Fibroblast of skin of scalp (primary cell): Measurements from ENCODE around the gene NSD1.
"Not testable (repeated sequence)": the region's sequence is repeated elsewhere in the genome, so short reads cannot be mapped to it uniquely, and the experiment has no call there.

Experiments
- DNase-seq: peaks from one replicate; pipeline ENCODE4 v3.0.0-alpha.2; 2013

NSD1 gene

DNA sequence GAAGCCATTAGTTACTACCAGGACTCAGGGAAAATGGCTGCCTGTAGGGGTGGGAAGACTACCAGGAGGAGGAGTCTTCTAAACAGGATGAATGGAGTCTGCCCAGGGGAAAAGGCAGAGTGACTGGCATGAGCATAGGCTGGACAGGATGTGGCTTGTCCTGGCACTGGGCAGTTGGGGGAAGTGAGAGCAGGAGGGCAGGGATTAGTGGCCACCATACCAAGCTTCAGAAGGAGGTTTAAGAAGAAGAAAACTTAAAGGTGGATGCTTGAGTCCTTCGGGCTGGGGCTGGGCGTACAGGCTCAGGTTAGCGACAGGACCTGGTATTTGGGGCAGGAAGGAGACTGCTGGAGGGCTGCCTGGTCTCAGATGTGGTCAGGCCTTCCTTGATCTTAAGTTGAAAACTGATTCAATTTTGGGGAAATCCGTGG lies 5.0 kb upstream of the NSD1 start:
- DNase-seq: no peak

DNA sequence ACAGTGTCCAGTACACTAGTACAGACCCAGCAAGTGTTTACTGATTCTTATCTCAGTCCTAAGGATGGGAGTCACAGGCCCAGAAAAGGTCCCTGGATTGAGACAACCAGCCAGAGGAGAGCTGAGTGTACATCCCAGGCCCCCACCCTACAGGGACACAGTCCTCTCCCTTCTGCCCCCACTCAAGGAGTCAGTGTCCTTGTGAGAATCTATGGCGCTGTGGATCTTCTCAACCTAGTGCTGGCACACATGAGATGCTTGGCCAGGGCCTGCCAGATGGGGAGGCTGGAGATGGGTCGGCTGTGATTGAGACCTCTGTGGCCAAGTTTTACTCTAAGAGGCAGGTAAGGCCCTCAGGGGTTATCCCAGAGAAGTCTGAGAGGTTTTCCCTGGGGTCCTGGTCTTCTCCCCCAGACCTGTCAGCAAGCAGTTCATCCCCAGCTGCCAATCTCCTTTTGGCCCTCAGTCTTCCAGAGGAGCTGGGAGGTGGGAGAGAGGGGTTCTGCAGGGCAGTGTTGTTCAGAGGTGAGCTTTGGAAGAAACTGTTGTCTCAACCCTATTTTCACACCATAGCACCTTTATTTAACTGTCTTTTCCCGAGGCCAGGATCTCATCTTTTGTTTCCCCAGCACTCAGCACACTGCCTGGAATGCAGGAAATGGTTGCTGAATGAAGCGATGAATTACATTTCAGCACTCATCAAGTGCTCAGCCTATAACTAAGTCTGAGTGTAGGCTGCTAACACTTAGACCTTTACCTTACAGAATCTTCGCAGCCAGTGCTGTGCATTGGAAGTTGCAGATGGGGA lies 3.2 kb upstream of the NSD1 start:
- peak; percentile 46 for DNase-seq

DNA sequence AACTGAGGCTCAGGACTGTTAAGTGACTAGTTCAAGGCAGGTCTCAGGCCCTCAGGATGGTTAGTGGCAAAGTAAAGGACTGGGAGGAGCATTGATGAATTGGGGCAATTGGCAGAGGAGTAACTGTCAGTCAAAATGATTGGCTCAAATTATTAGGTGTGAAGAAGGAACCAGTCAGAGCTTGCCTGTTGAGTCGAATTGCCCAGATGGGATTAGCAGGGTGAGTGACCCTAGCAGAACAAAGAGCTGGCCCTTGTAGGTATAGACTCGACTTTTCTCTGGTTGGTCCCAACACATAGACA lies 2.6 kb upstream of the NSD1 start:
- no peak for DNase-seq

DNA sequence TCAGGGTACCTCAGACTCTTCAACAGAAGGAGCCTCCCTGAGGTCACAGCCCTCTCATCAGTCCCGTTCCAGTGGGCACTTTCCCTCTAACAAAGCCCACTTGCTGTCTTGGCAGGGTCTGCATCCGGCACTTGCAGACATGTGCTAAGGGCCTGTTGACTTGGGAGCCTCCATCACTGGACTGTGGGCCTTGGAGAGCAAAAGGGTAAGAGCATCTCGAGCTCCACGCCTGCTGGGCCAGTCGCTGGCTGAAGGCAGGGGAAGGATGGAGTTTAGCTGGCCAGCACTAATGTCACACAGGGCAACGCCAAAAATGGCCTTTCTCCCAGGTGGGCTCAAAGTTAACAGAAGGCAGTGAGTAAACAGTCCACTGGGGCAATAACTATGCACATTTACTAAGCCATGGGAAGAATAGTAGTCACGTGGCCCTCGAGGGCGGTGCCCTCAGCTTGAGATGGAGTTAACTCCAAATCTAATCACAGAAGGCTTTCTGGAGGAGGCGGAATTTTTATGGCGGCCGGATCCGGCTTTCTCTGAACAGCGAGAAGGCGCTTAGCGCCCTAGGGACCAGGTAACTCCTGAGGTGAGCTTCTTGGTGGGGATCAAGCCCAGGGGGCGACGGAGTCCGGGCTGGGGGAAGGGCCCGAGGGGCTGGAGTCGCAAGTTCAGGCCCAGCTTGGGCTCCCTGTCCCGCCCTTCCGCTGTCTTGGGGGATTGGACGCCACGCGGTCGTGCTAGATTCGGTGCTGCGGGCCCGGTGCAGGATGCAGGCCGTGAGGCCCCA lies 2.0 kb upstream of the NSD1 start:
- no peak for DNase-seq

DNA sequence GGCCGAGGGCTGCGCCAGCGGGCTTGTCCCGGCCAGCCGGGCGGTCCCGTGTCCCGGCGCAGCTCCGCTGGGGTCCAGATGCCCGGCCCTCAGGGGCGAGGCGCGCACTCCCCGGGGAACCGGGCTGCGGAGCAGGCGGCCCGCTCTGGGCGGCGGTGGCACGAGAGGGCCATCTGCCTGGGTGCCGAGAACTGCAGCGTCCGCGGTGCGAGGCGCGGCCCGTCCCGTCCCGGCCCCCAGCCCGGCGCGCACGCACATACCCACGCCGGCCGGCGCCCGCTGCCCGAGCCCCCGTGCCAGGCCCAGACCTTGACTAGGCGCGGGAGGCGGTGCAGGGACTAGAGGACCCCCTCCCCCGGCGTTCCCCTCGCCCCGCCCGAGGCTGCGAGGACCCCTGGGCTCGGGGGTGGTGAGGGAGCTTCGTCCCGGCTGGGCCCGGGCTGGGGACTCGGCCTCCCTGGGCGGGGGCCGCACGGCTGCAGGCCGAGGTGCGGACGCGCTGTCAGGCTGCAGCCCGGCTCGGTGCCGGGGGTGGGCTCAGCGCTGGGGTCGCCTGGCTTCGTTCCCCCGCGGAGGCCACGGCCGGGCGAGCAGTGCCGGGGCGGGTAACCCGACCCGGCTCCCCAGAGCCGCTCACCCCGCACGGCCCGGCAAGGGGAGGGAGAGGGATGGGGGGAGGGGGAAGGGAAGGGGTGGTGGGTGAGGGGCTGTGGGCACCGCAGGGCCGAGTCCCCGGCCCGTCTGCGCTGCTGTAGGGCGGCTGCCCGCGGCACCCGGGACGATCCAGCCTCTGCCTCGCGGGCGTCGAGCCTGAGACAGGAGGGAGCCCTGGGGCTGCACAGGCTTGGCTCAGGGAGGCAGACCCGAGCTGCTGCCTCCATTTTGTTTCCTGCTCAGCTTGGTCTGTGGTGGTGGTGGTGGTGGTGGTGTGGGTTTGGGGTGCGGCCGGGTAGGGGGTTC lies 1.2 kb upstream of the NSD1 start:
- DNase-seq: peak; percentile 21

DNA sequence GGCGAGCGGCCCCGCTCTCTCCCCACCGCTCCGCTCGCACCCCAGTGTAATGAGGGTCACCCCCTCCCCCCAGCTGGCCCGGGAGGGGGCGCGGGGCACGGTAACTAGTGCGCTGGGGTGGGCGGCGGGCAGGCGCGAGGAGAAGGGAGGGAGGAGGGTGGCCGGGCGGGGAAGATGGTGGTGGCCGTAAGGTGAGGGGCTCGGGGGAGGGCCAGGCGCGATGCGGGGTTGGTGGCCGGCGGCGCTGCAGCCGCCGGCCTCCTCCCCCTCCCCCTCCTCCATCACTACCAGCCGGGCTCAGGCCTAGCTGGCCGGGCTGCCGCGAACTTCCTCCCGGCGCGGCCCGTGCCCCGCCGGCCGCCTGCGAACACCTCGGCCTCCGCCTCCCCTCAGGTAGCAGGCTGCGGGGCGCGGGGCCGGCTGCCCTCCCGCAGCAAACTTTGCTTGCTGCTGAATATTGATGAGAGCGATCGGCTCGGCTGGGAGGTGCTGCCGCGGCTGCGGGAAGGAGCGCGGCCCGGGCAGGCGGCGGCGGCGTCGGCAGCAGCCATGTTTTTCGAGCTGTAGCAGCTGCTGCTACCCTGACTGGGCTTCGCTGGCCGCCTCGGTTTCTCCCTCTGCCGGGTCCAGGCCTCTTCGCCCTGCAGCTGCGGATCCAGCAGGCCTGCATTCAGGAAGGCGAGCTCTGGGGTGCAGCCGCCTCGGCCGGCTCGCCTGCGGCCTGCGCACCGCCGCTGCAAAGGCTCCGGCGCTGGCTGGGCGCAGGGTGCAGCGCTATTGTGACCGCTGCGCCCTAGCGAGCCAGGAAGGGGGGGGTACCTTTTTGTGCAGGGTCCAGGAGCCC lies 502 bp downstream of the NSD1 start:
- DNase-seq: peak; percentile 55

DNA sequence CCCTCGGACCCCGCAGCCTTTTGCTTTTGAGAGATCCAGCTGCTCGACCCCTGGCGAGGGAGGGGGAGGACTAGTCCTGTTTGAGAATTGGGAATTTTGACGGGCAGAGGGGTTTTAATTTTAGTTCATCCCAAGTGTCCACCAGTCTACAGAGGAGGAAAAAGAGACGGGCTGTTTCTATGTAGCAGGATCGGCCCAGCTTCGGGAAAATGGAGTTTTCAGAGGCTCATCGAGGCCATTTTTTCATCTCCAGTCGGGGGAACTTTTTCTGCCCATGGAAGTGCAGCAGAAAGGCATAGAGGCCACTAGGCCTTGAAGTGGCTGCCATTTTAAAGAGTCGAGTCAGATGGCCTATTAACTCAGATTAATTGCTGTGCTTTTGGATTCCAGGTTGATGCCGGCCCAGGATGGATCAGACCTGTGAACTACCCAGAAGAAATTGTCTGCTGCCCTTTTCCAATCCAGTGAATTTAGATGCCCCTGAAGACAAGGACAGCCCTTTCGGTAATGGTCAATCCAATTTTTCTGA lies 1.2 kb downstream of the NSD1 start:
- no peak for DNase-seq

DNA sequence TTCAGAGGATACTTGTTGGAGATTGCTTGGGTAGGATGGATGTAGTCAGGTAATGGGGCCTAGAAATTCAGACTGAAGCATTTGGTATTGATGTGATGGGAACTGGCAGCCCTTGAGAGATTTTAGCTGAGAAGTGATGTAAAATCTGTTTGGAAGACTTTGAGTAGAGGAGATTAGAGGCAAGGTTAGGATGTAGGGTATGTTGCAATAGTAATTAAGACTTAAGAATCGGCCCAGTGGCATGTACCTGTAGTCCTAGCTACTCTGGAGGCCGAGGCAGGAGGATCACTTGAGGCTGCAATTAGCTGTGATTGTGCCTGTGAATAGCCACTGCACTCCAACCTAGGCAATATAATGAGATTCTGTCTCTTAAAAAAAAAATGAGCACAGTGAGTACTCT lies 6.7 kb downstream of the NSD1 start:
- no peak for DNase-seq

DNA sequence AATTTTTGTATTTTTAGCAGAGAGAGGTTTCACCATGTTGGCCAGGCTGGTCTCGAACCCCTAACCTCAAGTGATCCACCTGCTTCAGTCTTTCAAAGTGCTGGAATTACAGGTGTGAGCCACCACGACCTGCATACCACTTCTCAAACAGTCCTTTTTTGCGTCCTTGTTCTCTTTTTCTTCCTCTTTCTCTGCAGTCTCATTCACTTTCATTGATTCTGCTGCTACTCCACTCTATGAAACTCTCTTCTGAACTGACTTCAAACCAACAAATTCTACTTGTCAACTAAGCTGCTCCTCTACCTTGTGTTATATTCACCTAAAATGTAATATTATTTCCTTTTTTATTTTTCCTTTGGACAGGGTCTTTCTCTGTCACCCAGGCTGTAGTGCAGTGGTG lies 7.9 kb downstream of the NSD1 start:
- no peak for DNase-seq

DNA sequence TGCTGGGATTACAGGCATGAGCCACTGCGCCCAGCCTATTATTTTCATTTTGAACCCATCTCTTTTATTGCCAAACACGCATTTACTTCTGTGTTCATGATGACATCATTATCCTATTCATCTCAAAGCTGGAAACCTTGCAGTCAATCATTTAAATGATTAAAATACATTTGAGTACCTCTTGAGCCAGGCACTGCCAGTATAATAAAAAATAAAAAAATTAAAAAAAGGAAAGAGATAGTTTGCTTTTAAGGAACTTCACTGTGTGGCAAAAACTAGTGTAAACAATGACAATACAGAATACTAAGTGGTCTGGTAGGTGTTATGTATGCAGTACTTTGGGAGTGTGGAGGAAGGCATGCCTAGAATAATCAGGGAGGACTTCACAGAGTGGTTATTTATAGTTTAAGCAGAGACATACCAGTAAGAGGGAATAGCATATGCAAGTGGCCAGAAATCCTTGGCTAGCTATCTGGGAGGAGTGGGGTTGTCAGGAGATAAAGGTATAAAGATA lies 8.6 kb downstream of the NSD1 start:
- DNase-seq: no peak

DNA sequence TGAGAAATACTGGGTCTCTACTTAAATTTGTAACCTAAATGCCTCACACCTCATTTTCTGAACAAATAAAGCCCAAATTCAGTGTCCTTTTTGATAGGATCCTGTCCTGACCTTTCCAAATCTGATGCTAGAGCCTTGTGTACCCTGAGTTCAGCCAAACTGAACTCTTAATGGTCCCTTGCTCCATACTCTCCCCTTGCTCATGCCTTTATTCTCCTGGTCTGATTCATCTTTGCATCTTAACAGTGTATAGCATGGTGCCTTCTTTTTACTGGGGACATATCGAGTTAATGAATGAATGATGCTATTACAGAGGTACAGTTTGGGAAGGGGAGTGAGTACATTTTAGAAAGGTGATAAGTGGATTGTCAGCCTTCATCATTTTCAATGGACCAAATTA lies 9.2 kb downstream of the NSD1 start:
- no peak for DNase-seq

DNA sequence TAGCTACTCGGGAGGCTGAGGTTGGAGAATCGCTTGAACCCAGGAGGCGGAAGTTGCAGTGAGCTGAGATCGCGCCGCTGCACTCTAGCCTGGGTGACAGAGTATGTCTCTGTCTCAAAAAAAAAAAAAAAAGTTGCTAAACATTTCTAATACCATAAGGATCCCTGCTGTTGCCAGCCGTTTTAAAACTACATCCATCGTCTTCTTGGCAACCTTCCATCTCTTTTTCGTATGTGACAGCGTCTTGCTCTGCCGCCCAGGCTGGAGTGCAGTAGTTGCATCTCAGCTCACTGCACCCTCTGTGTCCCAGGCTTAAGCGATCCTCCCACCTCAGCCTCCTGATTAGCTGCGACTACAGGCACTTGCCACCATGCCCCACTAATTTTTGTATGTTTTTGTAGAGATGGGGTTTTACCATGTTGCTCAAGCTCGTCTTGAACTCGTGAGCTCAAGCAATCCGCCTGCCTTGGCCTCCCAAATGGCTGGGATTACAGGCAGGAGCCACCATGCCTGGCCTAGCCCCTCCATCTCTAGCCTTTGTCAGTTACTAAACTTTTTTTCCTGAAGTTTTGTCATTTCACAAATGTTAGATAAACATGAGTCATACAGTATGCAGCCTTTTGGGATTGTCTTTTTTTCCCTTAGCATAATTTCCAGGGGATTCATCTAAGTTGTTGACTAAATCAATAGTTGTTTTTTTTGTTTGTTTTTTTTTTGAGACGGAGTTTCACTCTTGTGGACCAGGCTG lies 13.5 kb downstream of the NSD1 start:
- peak; percentile 62 for DNase-seq

DNA sequence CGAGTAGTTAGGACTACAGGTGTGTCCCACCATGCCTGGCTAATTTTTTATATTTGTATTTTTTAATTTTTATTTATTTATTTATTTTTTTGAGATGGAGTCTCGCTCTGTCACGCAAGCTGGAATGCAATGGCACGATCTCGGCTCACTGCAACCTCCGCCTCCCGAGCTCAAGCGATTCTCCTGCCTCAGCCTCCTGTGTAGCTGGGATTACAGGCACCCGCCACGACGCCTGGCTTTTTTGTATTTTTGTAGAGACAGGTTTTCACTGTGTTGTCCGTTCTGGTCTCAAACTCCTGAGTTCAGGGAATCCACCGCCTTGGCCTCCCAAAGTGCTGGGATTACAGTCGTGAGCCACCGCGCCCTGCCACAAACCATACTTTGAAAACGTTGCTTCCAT lies 16.5 kb downstream of the NSD1 start:
- not testable (repeated sequence) for DNase-seq

DNA sequence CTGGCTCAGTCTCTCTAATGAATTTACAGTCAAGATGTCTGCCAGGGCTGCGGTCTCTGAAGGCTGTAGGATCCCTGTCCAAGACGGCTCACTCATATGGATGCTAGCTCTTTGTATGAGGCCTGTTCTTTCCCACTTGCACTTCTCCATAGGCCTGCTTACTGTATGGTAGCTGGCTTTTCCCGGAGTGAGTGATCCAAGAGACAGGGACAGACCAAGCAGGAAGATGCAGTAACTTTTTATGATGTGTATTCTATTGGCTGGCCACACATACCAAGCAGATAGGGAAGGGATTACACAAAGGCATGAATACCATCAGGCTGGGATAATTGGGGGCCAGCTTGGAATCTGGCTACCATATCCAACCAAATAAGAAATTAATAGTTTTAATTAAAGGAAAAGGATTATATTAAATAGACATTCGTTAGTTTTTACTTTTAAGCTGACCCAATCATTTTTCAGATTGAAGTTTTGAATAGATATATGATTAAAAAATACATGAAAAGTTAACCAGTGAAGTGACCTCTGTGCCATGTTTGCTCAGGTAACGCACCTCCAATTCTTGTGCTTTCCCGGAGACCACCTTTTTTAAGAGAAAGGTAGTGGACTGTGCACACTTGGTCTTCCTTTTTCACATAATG lies 20.6 kb downstream of the NSD1 start:
- DNase-seq: peak; percentile 30

DNA sequence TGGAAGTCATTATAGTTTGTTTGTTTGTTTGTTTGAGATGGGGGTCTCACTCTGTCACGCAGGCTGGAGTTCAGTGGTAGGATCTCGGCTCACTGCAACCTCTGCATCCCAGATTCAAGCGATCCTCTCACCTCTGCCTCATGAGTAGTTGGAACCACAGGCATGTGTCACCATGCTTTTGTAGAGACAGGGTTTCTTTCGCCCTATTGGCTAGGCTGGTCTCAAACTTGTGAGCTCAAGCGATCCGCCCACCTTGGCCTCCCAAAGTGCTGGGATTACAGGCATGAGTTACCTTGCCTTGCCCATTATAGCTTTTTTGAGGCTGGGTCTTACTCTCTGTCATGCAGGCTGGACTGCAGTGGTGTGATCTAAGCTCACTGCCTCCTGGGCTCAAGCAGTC lies 28.8 kb downstream of the NSD1 start:
- DNase-seq: no peak

DNA sequence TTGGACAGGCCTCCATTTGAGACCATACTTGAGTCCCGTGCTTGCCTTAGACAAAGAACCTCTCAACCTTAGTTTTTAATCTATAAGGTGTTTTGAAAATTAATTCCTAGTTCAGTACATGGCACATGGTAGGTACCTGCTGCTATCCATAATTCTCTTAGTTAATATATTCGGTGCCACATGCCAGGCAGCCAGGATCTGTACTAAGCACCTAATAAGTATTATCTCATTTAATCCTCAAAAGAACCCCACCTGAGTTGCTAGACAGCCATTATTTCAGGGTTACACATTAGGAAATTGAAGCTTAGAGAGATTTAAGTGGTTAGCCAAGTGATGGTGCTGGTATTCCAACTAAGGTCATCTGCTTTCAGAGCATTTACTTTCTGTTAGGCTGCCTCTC lies 29.9 kb downstream of the NSD1 start:
- no peak for DNase-seq

DNA sequence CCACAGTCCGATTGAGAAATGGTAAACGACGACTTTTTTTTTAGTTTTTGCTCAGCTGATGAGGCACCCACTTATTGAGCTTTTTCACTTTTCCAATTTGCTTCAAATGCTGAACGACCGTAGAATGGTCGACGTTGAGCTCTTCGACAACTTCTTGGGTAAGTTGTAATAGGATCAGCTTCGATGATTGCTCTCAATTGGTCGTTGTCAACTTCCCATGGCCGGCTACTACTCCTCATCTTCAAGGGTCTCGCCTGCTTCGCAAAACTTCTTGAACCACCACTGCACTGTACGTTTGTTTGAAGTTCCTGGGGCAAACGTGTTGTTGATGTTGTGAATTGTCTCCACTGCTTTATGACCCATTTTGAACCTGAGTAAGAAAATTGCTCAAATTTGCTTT lies 35.7 kb downstream of the NSD1 start:
- DNase-seq: no peak

DNA sequence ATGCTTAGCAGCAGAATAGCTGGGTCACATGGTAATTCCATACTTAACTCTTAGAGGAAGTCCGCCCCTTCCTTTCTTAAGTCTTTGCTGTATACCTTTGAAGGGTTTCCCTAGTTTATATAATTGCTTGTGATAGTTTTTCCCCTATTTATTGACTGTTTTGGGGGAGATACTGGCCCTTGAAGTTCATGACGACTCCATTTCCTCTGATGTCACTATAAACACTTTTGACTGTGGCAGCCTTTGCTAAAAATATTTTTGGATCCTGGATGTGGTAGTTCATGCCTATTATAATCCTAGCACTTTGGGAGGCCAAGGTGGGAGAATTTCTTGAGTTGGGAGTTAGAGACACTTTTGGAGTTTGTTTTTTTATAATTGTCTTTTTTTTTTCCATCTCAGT lies 38.4 kb downstream of the NSD1 start:
- no peak for DNase-seq

DNA sequence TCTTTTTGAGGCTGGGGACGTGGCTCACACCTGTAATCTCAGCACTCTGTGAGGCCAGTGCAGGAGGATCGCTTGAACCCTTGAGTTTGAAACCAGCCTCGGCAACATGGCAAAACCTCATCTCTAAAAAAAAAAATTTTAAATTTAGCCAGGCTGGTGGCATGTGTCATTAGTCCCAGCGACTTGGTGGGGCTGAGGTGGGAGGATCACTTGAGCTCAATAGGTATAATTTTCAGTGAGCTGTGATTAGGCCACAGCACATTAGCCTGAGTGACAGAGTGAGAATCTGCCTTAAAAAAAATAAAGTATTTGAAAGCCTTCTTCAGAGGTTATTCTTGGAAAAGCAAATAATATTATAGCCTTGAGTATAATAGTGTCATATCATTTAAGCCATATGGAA lies 41.8 kb downstream of the NSD1 start:
- no peak for DNase-seq

DNA sequence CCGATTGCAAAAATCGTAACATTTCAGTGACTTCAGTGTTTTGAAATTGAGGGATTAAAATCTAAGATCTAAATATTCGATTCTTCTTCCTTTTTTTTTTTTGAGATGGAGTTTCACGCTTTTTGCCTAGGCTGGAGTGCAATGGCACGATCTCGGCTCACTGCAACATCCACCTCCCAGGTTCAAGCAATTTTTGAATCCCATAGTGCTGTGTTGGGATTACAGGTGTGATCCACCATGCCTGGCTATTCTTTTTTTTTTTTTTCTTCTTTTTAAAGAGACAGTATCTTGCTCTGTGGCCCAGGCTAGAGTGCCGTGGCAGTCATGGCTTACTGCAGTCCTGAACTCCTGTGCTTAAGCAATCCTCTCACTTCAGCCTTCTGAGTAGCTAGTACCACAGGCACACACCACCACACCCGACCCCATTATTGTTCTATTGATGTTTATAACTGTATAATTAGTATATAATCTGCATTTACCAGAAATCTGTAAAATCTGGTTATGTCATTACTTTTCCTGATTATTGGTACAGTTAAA lies 42.7 kb downstream of the NSD1 start:
- DNase-seq: no peak
